Activated T-cell treated with anti-CD3 and anti-CD28 coated beads, Interleukin-2, amount 50 U/mL, for 24 hours (primary cell): ENCODE measurements around the gene RFX4.

ENCODE experiments used
- DNase-seq: peaks from one replicate; pipeline ENCODE4 v3.0.0-alpha.2; 2020
- H3K27ac Mint-ChIP-seq: 2 replicates; pipeline ENCODE4 v1.8.0; 2020; ENCODE audit warnings: mild to moderate bottlenecking, mixed read lengths
- H3K27me3 Mint-ChIP-seq: 2 replicates; pipeline ENCODE4 v1.8.0; 2020; ENCODE audit warnings: mixed read lengths
- H3K36me3 Mint-ChIP-seq: 2 replicates; pipeline ENCODE4 v1.8.0; 2020; ENCODE audit warnings: low read depth, mixed read lengths
- H3K4me1 Mint-ChIP-seq: 2 replicates; pipeline ENCODE4 v1.8.0; 2020; ENCODE audit warnings: low read depth, mixed read lengths
- H3K4me3 Mint-ChIP-seq: 2 replicates; pipeline ENCODE4 v1.8.0; 2020; ENCODE audit warnings: mild to moderate bottlenecking, moderate library complexity, mixed read lengths
- H3K9me3 Mint-ChIP-seq: 2 replicates; pipeline ENCODE4 v1.8.0; 2020; ENCODE audit warnings: mixed read lengths

Gene RFX4

DNA sequence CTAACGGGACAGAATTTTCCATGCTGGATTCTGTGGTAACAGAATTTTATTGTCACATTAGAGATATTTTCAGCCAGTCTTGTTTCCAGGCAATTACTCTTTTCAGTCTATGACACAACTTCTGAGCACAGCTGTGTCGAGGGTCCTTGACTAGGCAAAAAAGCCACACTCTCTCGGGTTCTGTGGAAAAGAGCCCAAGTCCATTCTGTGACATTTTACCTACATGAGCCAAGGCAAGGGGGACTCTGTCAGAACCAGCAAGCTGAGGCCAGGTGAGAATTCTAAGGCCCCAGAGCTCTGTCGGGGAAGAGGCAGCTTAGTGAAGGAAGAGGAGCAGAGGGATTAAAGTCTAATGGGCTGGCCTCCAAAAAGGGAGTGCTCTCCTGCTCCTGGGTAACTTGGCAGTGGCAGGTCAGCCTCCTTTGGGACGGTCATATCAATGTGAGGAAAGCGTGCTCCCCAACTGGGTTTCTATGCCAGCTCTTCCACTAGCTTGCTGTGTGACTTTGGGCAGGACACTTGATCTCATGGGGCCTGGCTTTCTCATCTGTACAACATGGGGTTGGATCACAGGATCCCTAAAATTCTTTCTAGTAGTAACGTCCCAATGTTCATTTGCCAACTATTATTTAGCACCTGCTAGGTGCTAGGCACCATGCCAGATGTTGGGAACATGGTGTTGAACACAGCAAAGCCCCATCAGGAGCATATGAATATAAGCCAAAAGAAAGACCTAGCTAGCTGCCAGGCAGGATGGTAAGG is 175.7 kb downstream of the RFX4 start:
- DNase-seq: no peak

DNA sequence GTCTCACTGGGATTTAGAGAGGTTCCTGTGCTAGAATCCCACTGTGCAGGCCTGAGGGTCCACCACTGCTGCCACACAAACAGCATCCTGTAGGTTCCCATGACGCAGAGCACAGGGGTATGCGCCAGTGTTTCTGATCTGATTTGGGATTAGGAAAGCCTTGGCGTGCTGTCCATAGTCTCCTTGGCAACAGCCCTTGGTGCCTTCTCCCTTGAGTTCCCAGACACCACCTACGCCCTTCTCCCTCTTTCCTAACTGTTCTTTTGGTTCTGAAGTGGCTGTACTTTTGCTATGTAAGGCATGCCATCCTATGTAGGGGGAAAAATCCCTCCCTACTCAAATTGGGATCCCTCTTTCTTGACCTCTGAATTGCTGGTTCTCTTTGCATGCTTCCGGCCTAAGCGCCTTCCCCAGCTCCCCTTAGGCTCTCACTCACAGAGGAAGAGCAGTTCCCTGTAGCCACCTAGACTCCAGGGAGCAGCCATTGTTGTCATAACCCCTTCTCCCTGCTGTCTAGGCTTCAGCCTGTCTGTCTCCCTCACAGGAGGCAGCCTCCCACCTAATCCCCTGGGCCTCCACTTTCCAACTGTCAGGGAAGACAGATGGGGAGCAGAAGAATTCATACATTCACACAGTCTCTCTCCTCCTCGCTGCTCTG is 176.9 kb downstream of the RFX4 start:
- Mint-ChIP-seq H3K27ac (peak overlapping the region; percentile 85), H3K4me1 (peaks cover 25% of the 10 kb centered on the region), H3K27me3 (no peaks in the 10 kb centered on the region), H3K4me3 (peak overlapping the region; percentile 32), H3K36me3 (no peaks in the 10 kb centered on the region), H3K9me3 (no peaks in the 10 kb centered on the region)
- no peak for DNase-seq

More for the DNA sequence above, 175.7 kb downstream of the RFX4 start:
- Mint-ChIP-seq H3K9me3 (no peaks in the 10 kb centered on the region), H3K27ac (no peak overlapping the region), H3K4me1 (peaks cover 35% of the 10 kb centered on the region), H3K36me3 (no peaks in the 10 kb centered on the region), H3K4me3 (no peak overlapping the region), H3K27me3 (no peaks in the 10 kb centered on the region)

GRCh38 chr12:106760184-106760531 is 177.4 kb downstream of the RFX4 start:
- H3K27me3 Mint-ChIP-seq: no peaks in the 10 kb centered on the region

GRCh38 chr12:106764220-106764619 is 181.4 kb downstream of the RFX4 start:
- no peak overlapping the region for H3K4me3 Mint-ChIP-seq
- no peaks in the 10 kb centered on the region for H3K27me3 Mint-ChIP-seq
- DNase-seq: no peak
- peaks cover 42% of the 10 kb centered on the region for H3K4me1 Mint-ChIP-seq
- H3K36me3 Mint-ChIP-seq: no peaks in the 10 kb centered on the region
- H3K27ac Mint-ChIP-seq: no peak overlapping the region
- no peaks in the 10 kb centered on the region for H3K9me3 Mint-ChIP-seq

More at GRCh38 chr12:106760184-106760531, 177.4 kb downstream of the RFX4 start:
- peak overlapping the region; percentile 85 for H3K27ac Mint-ChIP-seq
- DNase-seq: no peak
- H3K4me3 Mint-ChIP-seq: peak overlapping the region; percentile 32
- H3K9me3 Mint-ChIP-seq: no peaks in the 10 kb centered on the region
- H3K36me3 Mint-ChIP-seq: no peaks in the 10 kb centered on the region
- H3K4me1 Mint-ChIP-seq: peaks cover 25% of the 10 kb centered on the region

DNA sequence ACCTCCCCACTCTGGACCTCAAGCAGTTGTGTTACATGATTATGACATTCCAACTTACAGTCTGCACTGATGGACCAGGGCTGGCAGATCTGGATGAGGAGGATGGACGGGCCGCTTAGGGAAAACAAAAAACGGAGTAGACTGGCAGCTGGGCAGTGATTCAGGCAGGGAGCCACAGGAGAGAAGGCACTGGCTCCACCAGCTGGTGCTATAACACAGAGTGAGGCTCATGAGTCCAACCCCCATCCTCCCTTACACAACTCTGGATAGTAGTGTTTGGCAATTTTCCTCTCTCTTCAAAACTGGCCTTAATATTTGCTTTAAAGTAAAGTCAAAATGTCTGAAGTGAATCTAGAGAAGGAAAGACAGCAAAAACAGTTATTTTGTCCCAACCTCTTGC is 181.9 kb downstream of the RFX4 start:
- no peak for DNase-seq
- no peak overlapping the region for H3K27ac Mint-ChIP-seq
- H3K4me3 Mint-ChIP-seq: no peak overlapping the region
- no peaks in the 10 kb centered on the region for H3K9me3 Mint-ChIP-seq
- H3K36me3 Mint-ChIP-seq: no peaks in the 10 kb centered on the region
- no peaks in the 10 kb centered on the region for H3K27me3 Mint-ChIP-seq
- peaks cover 38% of the 10 kb centered on the region for H3K4me1 Mint-ChIP-seq

- peak overlapping the region; percentile 51 for H3K4me3 Mint-ChIP-seq
- H3K27me3 Mint-ChIP-seq: no peaks in the 10 kb centered on the region
- H3K27ac Mint-ChIP-seq: peak overlapping the region; percentile 76
- no peaks in the 10 kb centered on the region for H3K9me3 Mint-ChIP-seq
- peaks cover 24% of the 10 kb centered on the region for H3K4me1 Mint-ChIP-seq
- H3K36me3 Mint-ChIP-seq: no peaks in the 10 kb centered on the region
- DNase-seq: no peak
Measured at GRCh38 chr12:106766393-106766826, 183.6 kb downstream of the RFX4 start.

DNA sequence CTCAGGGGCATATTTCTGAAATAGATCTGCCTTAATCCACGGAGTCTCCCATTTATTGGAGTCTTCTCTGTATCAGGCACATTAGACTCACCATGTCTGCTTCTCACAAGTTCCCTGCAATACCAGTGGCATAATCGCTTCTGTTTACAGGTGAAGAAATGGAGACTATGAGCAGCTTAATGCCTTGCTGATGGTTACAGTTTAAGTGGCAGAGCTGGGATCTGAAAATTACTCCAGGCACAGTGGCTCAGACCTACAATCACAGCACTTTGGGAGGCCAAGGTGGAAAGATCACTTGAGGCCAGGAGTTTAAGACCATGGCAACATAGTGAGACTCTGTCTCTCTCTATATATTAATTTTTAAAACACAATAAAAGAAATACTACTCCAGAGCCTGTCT is 184.4 kb downstream of the RFX4 start:
- DNase-seq: no peak
- H3K27me3 Mint-ChIP-seq: no peaks in the 10 kb centered on the region
- no peak overlapping the region for H3K4me3 Mint-ChIP-seq
- H3K27ac Mint-ChIP-seq: peak overlapping the region; percentile 76
- peaks cover 24% of the 10 kb centered on the region for H3K4me1 Mint-ChIP-seq
- H3K9me3 Mint-ChIP-seq: no peaks in the 10 kb centered on the region
- H3K36me3 Mint-ChIP-seq: no peaks in the 10 kb centered on the region

DNA sequence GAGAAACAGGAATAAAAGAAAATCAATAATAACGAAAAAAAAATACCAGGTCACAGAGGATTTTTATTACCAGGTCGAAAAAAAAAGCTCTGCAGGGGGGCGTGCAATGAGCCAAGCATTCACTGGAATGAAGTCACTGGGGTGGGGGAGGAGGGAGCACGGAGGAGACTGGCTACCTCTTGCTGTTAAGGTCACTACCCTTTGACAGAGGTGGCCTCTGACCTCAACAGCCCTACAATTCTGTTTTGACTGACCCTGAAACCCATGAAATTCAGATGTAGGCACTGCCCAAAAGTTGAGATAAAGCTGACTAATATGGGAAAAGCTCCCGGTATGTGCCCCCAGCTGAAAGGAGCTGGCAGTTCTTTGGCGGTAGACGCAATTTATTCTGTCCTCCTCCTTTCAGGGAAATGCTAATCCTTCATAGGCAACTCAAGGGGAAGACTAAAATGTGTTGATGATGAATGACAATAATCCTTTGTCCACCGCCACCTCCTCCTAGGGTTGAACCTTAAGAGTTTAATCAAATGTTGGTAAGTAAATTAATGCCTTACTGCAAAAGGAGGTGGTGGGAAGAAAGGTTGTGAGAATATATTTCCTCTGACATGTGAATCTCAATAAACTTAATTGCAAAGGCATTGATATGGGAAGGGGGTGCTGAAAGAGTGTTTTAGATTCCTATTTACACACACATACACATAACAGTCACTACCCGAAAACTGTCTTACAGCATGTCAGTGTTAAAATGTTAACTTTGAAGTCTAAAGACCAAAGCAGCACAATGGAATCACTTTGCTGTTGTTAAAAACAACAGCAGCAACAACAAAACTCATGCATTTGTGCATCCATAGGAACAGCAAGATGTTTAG is 185.4 kb downstream of the RFX4 start:
- H3K27ac Mint-ChIP-seq: no peak overlapping the region
- no peaks in the 10 kb centered on the region for H3K9me3 Mint-ChIP-seq
- H3K27me3 Mint-ChIP-seq: no peaks in the 10 kb centered on the region
- H3K36me3 Mint-ChIP-seq: no peaks in the 10 kb centered on the region
- no peak overlapping the region for H3K4me3 Mint-ChIP-seq
- peaks cover 28% of the 10 kb centered on the region for H3K4me1 Mint-ChIP-seq
- DNase-seq: no peak

DNA sequence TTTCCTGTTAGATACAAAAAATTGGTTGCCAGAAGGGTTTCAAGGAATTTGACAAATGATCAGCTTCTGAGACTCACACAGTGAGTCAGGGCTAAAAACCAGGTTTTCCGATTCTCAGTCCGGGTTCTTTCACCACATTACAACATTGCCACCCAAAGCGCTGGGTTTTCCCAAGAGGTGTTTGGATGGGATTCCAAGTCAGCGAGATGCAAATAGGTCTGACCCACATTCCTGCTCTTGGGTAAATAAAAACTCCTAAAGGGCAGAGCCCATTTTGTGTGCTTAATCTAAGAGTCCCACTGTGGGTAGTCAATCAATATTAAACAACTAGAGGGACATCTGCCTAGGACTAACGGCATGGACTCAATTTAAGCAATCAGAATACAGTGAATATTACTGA is 186.3 kb downstream of the RFX4 start:
- Mint-ChIP-seq H3K27ac (no peak overlapping the region), H3K36me3 (peaks cover 4% of the 10 kb centered on the region), H3K4me1 (peaks cover 35% of the 10 kb centered on the region), H3K9me3 (no peaks in the 10 kb centered on the region), H3K27me3 (no peaks in the 10 kb centered on the region), H3K4me3 (no peak overlapping the region)
- DNase-seq: no peak

GRCh38 chr12:106769546-106769945 is 186.7 kb downstream of the RFX4 start:
- Mint-ChIP-seq H3K27ac (no peak overlapping the region), H3K4me1 (peaks cover 35% of the 10 kb centered on the region), H3K9me3 (no peaks in the 10 kb centered on the region), H3K4me3 (no peak overlapping the region), H3K36me3 (peaks cover 8% of the 10 kb centered on the region), H3K27me3 (no peaks in the 10 kb centered on the region)
- no peak for DNase-seq

GRCh38 chr12:106771425-106771824 is 188.6 kb downstream of the RFX4 start:
- no peak for DNase-seq
- Mint-ChIP-seq H3K4me3 (no peak overlapping the region), H3K9me3 (no peaks in the 10 kb centered on the region), H3K27ac (no peak overlapping the region), H3K36me3 (peaks cover 22% of the 10 kb centered on the region), H3K27me3 (no peaks in the 10 kb centered on the region), H3K4me1 (peaks cover 46% of the 10 kb centered on the region)

GRCh38 chr12:106773286-106774004 is 190.6 kb downstream of the RFX4 start:
- Mint-ChIP-seq H3K4me3 (peak overlapping the region; percentile 89), H3K27ac (peak overlapping the region; percentile 99), H3K27me3 (no peaks in the 10 kb centered on the region), H3K9me3 (no peaks in the 10 kb centered on the region), H3K36me3 (peaks cover 29% of the 10 kb centered on the region), H3K4me1 (peaks cover 41% of the 10 kb centered on the region)
- no peak for DNase-seq

DNA sequence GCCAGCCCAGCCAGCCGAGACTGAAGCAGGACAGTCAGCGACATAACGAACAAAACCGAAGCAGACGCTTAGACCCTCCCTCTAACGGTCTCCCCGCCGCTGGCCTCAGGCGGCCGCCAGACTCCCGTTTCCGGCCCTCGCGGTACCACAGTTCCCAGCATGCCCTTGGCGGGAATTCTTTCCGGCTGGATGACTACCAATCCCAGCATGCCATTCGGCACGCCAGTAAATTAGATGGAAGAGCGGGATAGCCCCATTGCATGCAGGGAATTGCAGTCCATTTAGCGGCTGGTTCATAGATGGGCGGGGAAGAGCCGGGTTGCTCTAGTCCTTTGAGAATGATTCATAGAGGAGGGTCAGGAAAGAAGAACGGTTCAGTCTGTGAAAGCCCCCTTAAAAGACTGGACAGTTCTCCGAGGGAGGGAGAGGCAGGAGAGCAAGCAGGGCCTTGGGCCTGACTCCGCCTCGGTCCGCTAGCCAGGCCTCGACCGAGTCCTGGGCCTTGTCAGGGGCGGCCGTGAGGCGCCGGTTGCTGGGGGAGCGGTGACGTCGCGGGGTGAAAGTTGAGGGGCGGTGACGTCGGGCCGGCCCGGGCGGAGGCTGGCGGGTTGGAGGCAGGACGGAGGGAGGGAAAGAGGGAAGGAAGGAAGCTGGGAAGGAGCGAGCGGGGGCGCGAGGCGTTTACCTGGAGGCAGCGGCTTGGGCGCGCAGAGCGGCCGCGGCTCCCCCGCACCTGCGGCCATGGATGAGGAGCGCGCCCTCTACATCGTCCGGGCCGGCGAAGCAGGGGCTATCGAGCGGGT is 191.4 kb downstream of the RFX4 start, which contains the start of gene RIC8B:
RIC8B (plus strand) TSS at position 678 of the 803 bp plus-strand sequence; CDS start at position 742, 64 bp downstream.
- no peaks in the 10 kb centered on the region for H3K9me3 Mint-ChIP-seq
- peak within 1 kb of the TSS; percentile 99 for H3K27ac Mint-ChIP-seq
- H3K36me3 Mint-ChIP-seq: peaks cover 29% of the 10 kb centered on the region
- H3K27me3 Mint-ChIP-seq: no peaks in the 10 kb centered on the region
- peak; percentile 90 for DNase-seq
- H3K4me1 Mint-ChIP-seq: peaks cover 41% of the 10 kb centered on the region
- H3K4me3 Mint-ChIP-seq: peak within 1 kb of the TSS; percentile 89
